Keratinocyte (primary cell): ENCODE results near the gene UBE2E3. TPM values are rescaled to one million over a fixed set of nuclear protein-coding genes. Genes with fewer than 3 reads are reported as not detected.
"Not testable (repeated sequence)": the region's sequence is repeated elsewhere in the genome, so short reads cannot be mapped to it uniquely, and the experiment has no call there.

Source experiments
- DNase-seq: peaks from one replicate; pipeline ENCODE4 v3.0.0-alpha.2; 2011; ENCODE audit warnings: low read depth, missing footprints, low spot score
- FAIRE-seq: peaks from 2 replicates; lab custom pipeline; 2011; peaks lifted over from hg19 to GRCh38; lab: Jason Lieb, UNC
- H2AFZ ChIP-seq: 2 replicates; pipeline ENCODE4 v1.6.0; 2012; ENCODE audit warnings: low read length, control low read depth, inconsistent platforms; ENCODE audit not compliant: control insufficient read depth
- H3K27ac ChIP-seq: 2 replicates; pipeline ENCODE4 v1.5.1; 2011; ENCODE audit warnings: low read length; ENCODE audit not compliant: control insufficient read depth, insufficient read depth
- H3K27me3 ChIP-seq: 3 replicates; pipeline ENCODE4 v1.6.0; 2011; ENCODE audit warnings: low read length; ENCODE audit not compliant: control insufficient read depth, insufficient read depth; ENCODE audit errors: extremely low read depth
- H3K36me3 ChIP-seq, 2 experiments: 2 replicates in 1 of 2; 3 replicates in 1 of 2; pipeline ENCODE4 v1.5.1; 2011; ENCODE audit warnings: low read length in 2 of 2, mild to moderate bottlenecking in 1 of 2; ENCODE audit not compliant: control insufficient read depth in 2 of 2, insufficient read depth in 2 of 2; ENCODE audit errors: extremely low read depth in 1 of 2
- H3K4me1 ChIP-seq: 3 replicates; pipeline ENCODE4 v1.5.1; 2011; ENCODE audit warnings: low read length; ENCODE audit not compliant: control insufficient read depth, insufficient read depth; ENCODE audit errors: extremely low read depth
- H3K4me2 ChIP-seq: 3 replicates; pipeline ENCODE4 v1.6.0; 2011; ENCODE audit warnings: low read depth, low read length; ENCODE audit not compliant: control insufficient read depth, insufficient read depth; ENCODE audit errors: extremely low read depth
- H3K4me3 ChIP-seq, 3 experiments: fragments of 200-600 bp in 1 of 3; sonication (generic) in 1 of 3; 2 replicates in 2 of 3; 3 replicates in 1 of 3; pipeline ENCODE4 v1.5.1; 2011 to 2016; ENCODE audit warnings: low read length in 3 of 3, mild to moderate bottlenecking in 3 of 3, control low read depth in 2 of 3, inconsistent platforms in 1 of 3, low read depth in 1 of 3, mixed read lengths in 1 of 3, mixed run types in 1 of 3, moderate library complexity in 1 of 3; ENCODE audit not compliant: control insufficient read depth in 2 of 3, insufficient read depth in 2 of 3; ENCODE audit errors: extremely low read depth in 1 of 3
- H3K79me2 ChIP-seq: 2 replicates; pipeline ENCODE4 v1.6.0; 2012; ENCODE audit warnings: low read length; ENCODE audit not compliant: control insufficient read depth, insufficient read depth
- H3K9ac ChIP-seq: 3 replicates; pipeline ENCODE4 v1.6.0; 2011; ENCODE audit warnings: low read length; ENCODE audit not compliant: control insufficient read depth, insufficient read depth; ENCODE audit errors: extremely low read depth
- H3K9me1 ChIP-seq: 3 replicates; pipeline ENCODE4 v1.6.0; 2011; ENCODE audit warnings: low read length; ENCODE audit not compliant: control insufficient read depth, insufficient read depth; ENCODE audit errors: extremely low read depth
- H3K9me3 ChIP-seq: 2 replicates; pipeline ENCODE4 v1.5.1; 2012; ENCODE audit warnings: low read depth, low read length; ENCODE audit not compliant: control insufficient read depth
- H4K20me1 ChIP-seq: 3 replicates; pipeline ENCODE4 v1.6.0; 2011; ENCODE audit warnings: low read length; ENCODE audit not compliant: control insufficient read depth, insufficient read depth; ENCODE audit errors: extremely low read depth
- CTCF ChIP-seq, 3 experiments: IDR thresholded peaks in 1 of 3; conservative IDR thresholded peaks in 1 of 3; optimal IDR thresholded peaks in 1 of 3; 2 replicates in 2 of 3; 3 replicates in 1 of 3; pipeline versions ENCODE3 to v1.5.1; 2011; ENCODE audit warnings: low read length in 3 of 3, mild to moderate bottlenecking in 3 of 3, moderate library complexity in 2 of 3, control low read depth in 1 of 3, inconsistent platforms in 1 of 3; ENCODE audit not compliant: insufficient read depth in 2 of 3; ENCODE audit errors: extremely low read depth in 1 of 3
- EZH2 ChIP-seq: IDR thresholded peaks from one replicate; pipeline ENCODE4 v1.6.1; 2012; ENCODE audit warnings: inconsistent platforms, mild to moderate bottlenecking, low read length, moderate library complexity
- dilution Hi-C: fragments of 300-500 bp; cut with MboI; formaldehyde crosslinking; loops from one replicate; pipeline ENCODE4 v1.7.0; 2020; ENCODE audit warnings: low sequenced_read_pairs; ENCODE audit not compliant: extremely low pct_ligation_motif_present
- polyA plus RNA-seq, 5 experiments: library from polyadenylated mRNA; depleted of rRNA in 3 of 5; stranded (reverse) in 3 of 5; stranded (forward) in 1 of 5; unstranded in 1 of 5; fragments of >200 nt; gene quantifications; 1 replicate in 1 of 5; 2 replicates in 3 of 5; 3 replicates in 1 of 5; pipeline versions ENCODE4 v1.2.1 to v1.2.3, GENCODE V29; 2011 to 2012; ENCODE audit warnings: missing spikeins in 2 of 5, low read depth in 1 of 5, low replicate concordance in 1 of 5

UBE2E3 gene
- polyA plus RNA-seq, 1 donor (not counting 4 experiments of a cell fraction or from before 2014, with no cell fraction given), result 91.1 TPM

- no peaks in the 10 kb centered on the region for H3K27me3 ChIP-seq
- no peak overlapping the region for H3K4me2 ChIP-seq
- dilution Hi-C loops, result no loop called here
- no peak for TF ChIP-seq EZH2
- TF ChIP-seq CTCF (optimal IDR thresholded peaks at IDR 0.05 in 1 of 3, IDR thresholded peaks at IDR 0.05 in 1 of 3, conservative IDR thresholded peaks at IDR 0.05 in 1 of 3; ENCODE audit: extremely low read depth in 1 of 3, insufficient read depth in 2 of 3, low read length in 3 of 3), result no peak
- FAIRE-seq (no peak), DNase-seq (no peak)
- no peaks in the 10 kb centered on the region for H3K79me2 ChIP-seq
- no peaks in the 10 kb centered on the region for H3K36me3 ChIP-seq
- no peak overlapping the region for H3K4me3 ChIP-seq
- no peaks in the 10 kb centered on the region for H4K20me1 ChIP-seq
- H3K9me3 ChIP-seq, result no peaks in the 10 kb centered on the region
- H3K9me1 ChIP-seq, result no peaks in the 10 kb centered on the region
- H2AFZ ChIP-seq, result no peak overlapping the region
- no peak overlapping the region for H3K27ac ChIP-seq
- H3K9ac ChIP-seq, result no peak overlapping the region
- H3K4me1 ChIP-seq, result no peaks in the 10 kb centered on the region
Measured at GRCh38 chr2:180933332-180933731, 47.1 kb upstream of the UBE2E3 start.

GRCh38 chr2:180934911-180935310 is 45.5 kb upstream of the UBE2E3 start:
- dilution Hi-C loops, result no loop called here
- Histone ChIP-seq H3K79me2 (no peaks in the 10 kb centered on the region), H3K9me3 (no peaks in the 10 kb centered on the region), H3K36me3 (no peaks in the 10 kb centered on the region), H2AFZ (no peak overlapping the region), H3K9ac (no peak overlapping the region), H3K4me2 (no peak overlapping the region), H3K27me3 (no peaks in the 10 kb centered on the region), H4K20me1 (no peaks in the 10 kb centered on the region), H3K4me3 (no peak overlapping the region), H3K27ac (no peak overlapping the region), H3K4me1 (no peaks in the 10 kb centered on the region), H3K9me1 (no peaks in the 10 kb centered on the region)
- DNase-seq, result no peak
- no peak for FAIRE-seq
- TF ChIP-seq CTCF (optimal IDR thresholded peaks at IDR 0.05 in 1 of 3, IDR thresholded peaks at IDR 0.05 in 1 of 3, conservative IDR thresholded peaks at IDR 0.05 in 1 of 3; ENCODE audit: extremely low read depth in 1 of 3, insufficient read depth in 2 of 3, low read length in 3 of 3) (no peak), EZH2 (no peak)

GRCh38 chr2:180937480-180937879 is 42.9 kb upstream of the UBE2E3 start:
- dilution Hi-C loops, FAIRE-seq: not testable (repeated sequence)

More at GRCh38 chr2:180937480-180937879, 42.9 kb upstream of the UBE2E3 start:
- not testable (repeated sequence) for H3K36me3 ChIP-seq, H3K9me3 ChIP-seq, H2AFZ ChIP-seq, H3K4me3 ChIP-seq, H4K20me1 ChIP-seq, H3K27me3 ChIP-seq, H3K4me1 ChIP-seq, H3K9me1 ChIP-seq, DNase-seq, H3K79me2 ChIP-seq, H3K4me2 ChIP-seq, H3K27ac ChIP-seq, H3K9ac ChIP-seq
